Measurements from ENCODE around the gene ECEL1.

GRCh38 chr2:232522623-232523401, 35.2 kb upstream of the ECEL1 start:
- TF ChIP-seq CTCF (IDR thresholded peaks at IDR 0.05) (no peak), POLR2A (IDR thresholded peaks at IDR 0.05) (no peak), POLR2AphosphoS5 (IDR thresholded peaks at IDR 0.05) (no peak)
